NCI-H2196 treated with DMSO at 0.1 percent for 48 hours (cell line): Measurements from ENCODE around the gene PCP2.

Source experiments
- DNase-seq: peaks from one replicate; lab custom pipeline; 2025; ENCODE audit not compliant: unreplicated experiment; lab: John Stamatoyannopoulos, UW

Gene PCP2

GRCh38 chr19:7600721-7601120 is 32.8 kb downstream of the PCP2 start:
- no peak for DNase-seq

- DNase-seq = no peak
Observed at GRCh38 chr19:7598180-7598579, 35.3 kb downstream of the PCP2 start.

GRCh38 chr19:7597689-7598088 is 35.8 kb downstream of the PCP2 start:
- DNase-seq = no peak

GRCh38 chr19:7596211-7596937 is 37.1 kb downstream of the PCP2 start:
- DNase-seq = no peak

- DNase-seq = peak; percentile 58
Observed at GRCh38 chr19:7595466-7596133, 37.9 kb downstream of the PCP2 start, which contains the start of gene CAMSAP3. CAMSAP3 (plus strand) TSS chr19:7595863; CDS start chr19:7596003, 140 bp downstream.

GRCh38 chr19:7590256-7590655 is 43.3 kb downstream of the PCP2 start:
- DNase-seq = no peak

GRCh38 chr19:7589822-7590221 is 43.7 kb downstream of the PCP2 start:
- no peak for DNase-seq

- DNase-seq = no peak
Observed at GRCh38 chr19:7582446-7582845, 51.1 kb downstream of the PCP2 start.
